HepG2 (cell line): ENCODE measurements around the gene EGFLAM. TPM values are rescaled to one million over a fixed set of nuclear protein-coding genes. Genes with fewer than 3 reads are reported as not detected.

ENCODE experiments used
- ATAC-seq: fragments of 200-7000 bp; cut with Tn5 transposase; 3 replicates; pipeline ENCODE4 v1.9.1; 2020; ENCODE audit warnings: mild to moderate bottlenecking, moderate library complexity
- BruUV-seq: library from RNA; stranded (reverse); fragments of 400-500 nt; replicated peaks from 2 replicates; lab custom pipeline; 2021; lab: Mats Ljungman, UMichigan
- CTCF ChIA-PET: fragments of 300-600 bp; formaldehyde crosslinking; extraction: SDS; loops from one replicate; lab custom pipeline; 2021; ENCODE audit warnings: low total read pairs, inconsistent platforms, low intra/inter-chr PET ratio; lab: Yijun Ruan, JAX
- POLR2A ChIA-PET: fragments of 350-600 bp; sonication (Branson Sonifier 250); formaldehyde crosslinking; loops from one replicate; lab custom pipeline; 2020; ENCODE audit warnings: antibody characterized with exemption, inconsistent platforms; lab: Yijun Ruan, JAX
- DNase-seq: peaks from one replicate; pipeline ENCODE4 v3.0.0-alpha.2; 2015; ENCODE audit warnings: low spot score
- FAIRE-seq: peaks from 3 replicates; lab custom pipeline; 2011; peaks lifted over from hg19 to GRCh38; lab: Jason Lieb, UNC
- H2AFZ ChIP-seq: one replicate; pipeline ENCODE4 v1.6.1; 2011; ENCODE audit warnings: low read length, inconsistent platforms
- H3K27ac ChIP-seq: fragments of 300-600 bp; 3 replicates; pipeline ENCODE4 v1.8.0; 2011; ENCODE audit warnings: mixed run types, mild to moderate bottlenecking, mixed read lengths, low read length, inconsistent platforms; ENCODE audit not compliant: insufficient read depth; ENCODE audit errors: extremely low read length
- H3K27me3 ChIP-seq, 2 experiments: fragments of 200-600 bp in 1 of 2; 2 replicates in 1 of 2; 3 replicates in 1 of 2; pipeline versions ENCODE4 v1.6.0 to v1.8.0; 2011; ENCODE audit warnings: low read length in 2 of 2, mild to moderate bottlenecking in 2 of 2, moderate library complexity in 2 of 2, inconsistent platforms in 1 of 2; ENCODE audit not compliant: insufficient read depth in 2 of 2, control insufficient read depth in 1 of 2
- H3K36me3 ChIP-seq, 2 experiments: fragments of 200-600 bp in 1 of 2; replicated peaks in 1 of 2; 2 replicates in 1 of 2; 3 replicates in 1 of 2; pipeline versions ENCODE4 v1.5.1 to v1.8.0; 2011; ENCODE audit warnings: low read length in 2 of 2, inconsistent platforms in 1 of 2; ENCODE audit not compliant: insufficient read depth in 2 of 2, control insufficient read depth in 1 of 2
- H3K4me1 ChIP-seq: 2 replicates; pipeline ENCODE4 v1.5.1; 2012; ENCODE audit warnings: low read length, inconsistent platforms; ENCODE audit not compliant: insufficient read depth
- H3K4me2 ChIP-seq: 2 replicates; pipeline ENCODE4 v1.6.0; 2011; ENCODE audit warnings: low read depth, low read length, inconsistent platforms
- H3K4me3 ChIP-seq, 3 experiments: fragments of 200-600 bp in 1 of 3; sonication (generic), shearing (Covaris generic) in 1 of 3; replicated peaks in 1 of 3; 2 replicates each; pipeline ENCODE4 v1.5.1; 2011 to 2016; ENCODE audit warnings: low read length in 3 of 3, inconsistent platforms in 2 of 3, low read depth in 2 of 3, mild to moderate bottlenecking in 2 of 3, control low read depth in 1 of 3, mixed read lengths in 1 of 3; ENCODE audit not compliant: insufficient read depth in 1 of 3
- H3K79me2 ChIP-seq: one replicate; pipeline ENCODE4 v1.6.1; 2011; ENCODE audit warnings: low read length, inconsistent platforms; ENCODE audit not compliant: insufficient read depth
- H3K9ac ChIP-seq: 2 replicates; pipeline ENCODE4 v1.6.0; 2011; ENCODE audit warnings: mild to moderate bottlenecking, low read depth, low read length, inconsistent platforms; ENCODE audit not compliant: insufficient read depth
- H3K9me3 ChIP-seq: 2 replicates; pipeline ENCODE4 v1.5.1; 2012; ENCODE audit warnings: mild to moderate bottlenecking, low read length
- H4K20me1 ChIP-seq: 2 replicates; pipeline ENCODE4 v1.6.0; 2011; ENCODE audit warnings: inconsistent platforms, mild to moderate bottlenecking, low read length, moderate library complexity; ENCODE audit not compliant: insufficient read depth
- JUNB ChIP-seq: sonication (generic); formaldehyde crosslinking; IDR thresholded peaks from 2 replicates; pipeline ENCODE4 v1.8.0; 2022; ENCODE audit warnings: missing genetic modification reagents, mild to moderate bottlenecking, borderline replicate concordance
- KLF11 ChIP-seq: IDR thresholded peaks from 2 replicates; pipeline ENCODE4 v1.6.1; 2016; ENCODE audit warnings: missing compliant biosample characterization
- SIX4 ChIP-seq: sonication (generic); formaldehyde crosslinking; IDR thresholded peaks from 2 replicates; pipeline ENCODE4 v1.4.0; 2020; ENCODE audit warnings: missing genetic modification reagents
- ZNF510 ChIP-seq: sonication (generic); formaldehyde crosslinking; IDR thresholded peaks from 2 replicates; pipeline ENCODE4 v1.4.0; 2020; ENCODE audit warnings: low read depth, mild to moderate bottlenecking, missing genetic modification reagents
- ZNF775 ChIP-seq: sonication (generic); formaldehyde crosslinking; IDR thresholded peaks from 2 replicates; pipeline ENCODE4 v1.4.0; 2020; ENCODE audit warnings: missing genetic modification reagents, mild to moderate bottlenecking, moderate library complexity, borderline replicate concordance
- WGBS: methylation state at CpG from one replicate; pipeline ENCODE4 v1.1.6; 2017; ENCODE audit warnings: low lambda C conversion rate; 5-methylcytosine and 5-hydroxymethylcytosine counted together
- in situ Hi-C: cut with HindIII; loops from 2 replicates; pipeline ENCODE4 v1.10.0; 2017; ENCODE audit warnings: low pct_unique_long_range_greater_than_20kb; ENCODE audit not compliant: extremely low pct_ligation_motif_present
- intact Hi-C: fragments of 100-400 bp; cut with micrococcal nuclease; formaldehyde crosslinking; loops from one replicate; pipeline ENCODE4 v1.10.0; 2022; ENCODE audit not compliant: unreplicated experiment
- polyA plus RNA-seq, 8 experiments: library from polyadenylated mRNA; depleted of rRNA in 3 of 8; stranded (reverse) in 7 of 8; unstranded in 1 of 8; fragments of >200 nt; fragmentation: Illumina TruSeq in 4 of 8; extraction: Trizol in 4 of 8; gene quantifications; 2 replicates each; pipeline versions ENCODE4 v1.2.1 to v1.2.3, GENCODE V29; 2011 to 2016; ENCODE audit warnings: low read depth in 4 of 8, missing spikeins in 1 of 8, mixed read lengths in 1 of 8; ENCODE audit not compliant: insufficient read depth in 1 of 8
- total RNA-seq, 5 experiments: library from RNA; depleted of rRNA; stranded (reverse); fragments of >200 nt; fragmentation: Illumina TruSeq; extraction: Trizol; gene quantifications; 2 replicates each; pipeline ENCODE4 v1.2.3, GENCODE V29; 2016; ENCODE audit warnings: low read depth in 1 of 5
- TF ChIP-seq, protein P1 (sequence below): sonication (generic); formaldehyde crosslinking; conservative IDR thresholded peaks from 2 replicates; pipeline ENCODE4 v1.5.0; 2020; ENCODE audit warnings: missing genetic modification reagents
- TF ChIP-seq, protein P2 (sequence below): sonication (generic); formaldehyde crosslinking; IDR thresholded peaks from 2 replicates; pipeline ENCODE4 v1.4.0; 2020; ENCODE audit warnings: missing genetic modification reagents
- TF ChIP-seq, protein P3 (sequence below): sonication (generic); formaldehyde crosslinking; IDR thresholded peaks from 2 replicates; pipeline ENCODE4 v1.5.0; 2020; ENCODE audit warnings: missing genetic modification reagents
- TF ChIP-seq, protein P4 (sequence below): sonication (generic); formaldehyde crosslinking; IDR thresholded peaks from 2 replicates; pipeline ENCODE4 v1.8.1; 2023; ENCODE audit warnings: mild to moderate bottlenecking, missing genetic modification reagents
- TF ChIP-seq, protein P5 (sequence below): sonication (generic); formaldehyde crosslinking; IDR thresholded peaks from 2 replicates; pipeline ENCODE4 v1.5.0; 2020; ENCODE audit warnings: mild to moderate bottlenecking, missing genetic modification reagents, borderline replicate concordance
- TF ChIP-seq, protein P6 (sequence below): IDR thresholded peaks from 2 replicates; pipeline ENCODE4 v1.6.1; 2016; ENCODE audit warnings: control low read depth

The EGFLAM gene
- total and polyA plus RNA-seq, 2 of the 13 experiments (the other 11 are each of a cell fraction or from before 2014, with no cell fraction given) = not detected

DNA sequence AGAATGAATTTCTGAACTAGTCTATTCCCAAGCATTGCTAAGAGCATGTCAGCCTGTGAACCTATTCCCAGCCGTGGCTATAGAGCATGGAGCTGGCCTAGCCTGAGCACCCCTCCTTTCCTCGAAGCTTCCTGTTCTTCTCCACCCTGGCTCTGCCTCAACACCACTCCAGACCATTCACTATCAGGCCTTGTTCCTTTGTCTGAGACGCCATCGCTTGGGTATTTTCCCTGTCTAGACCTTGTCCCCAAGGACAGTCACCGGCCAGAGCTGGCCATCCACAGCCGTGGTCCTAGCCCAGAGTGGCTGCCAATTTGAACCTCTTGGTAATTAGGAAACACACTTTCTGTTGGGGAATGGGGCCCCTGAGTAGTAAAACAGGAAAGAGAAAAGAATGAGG lies 192.3 kb downstream of the EGFLAM start:
- FAIRE-seq (no peak), DNase-seq (no peak), ATAC-seq (no peak)
- peaks cover 3 to 38% of the 10 kb centered on the region in 2 experiments; a peak in 3 of 5 replicates for H3K27me3 ChIP-seq
- 49% methylated on average over 6 of the region's 6 CpGs for WGBS
- no peak overlapping the region for H2AFZ ChIP-seq
- no peaks in the 10 kb centered on the region for H3K9me3 ChIP-seq
- intact Hi-C loops (no loop called here), in situ Hi-C loops (no loop called here)
- no peak overlapping the region for H3K4me3 ChIP-seq
- no peaks in the 10 kb centered on the region for H3K79me2 ChIP-seq
- no peak overlapping the region for H3K27ac ChIP-seq
- BruUV-seq = no TSS peak
- ChIA-PET POLR2A (no interaction called here), CTCF (no interaction called here)
- H3K4me2 ChIP-seq = no peak overlapping the region
- no peaks in the 10 kb centered on the region for H3K36me3 ChIP-seq
- no peaks in the 10 kb centered on the region for H4K20me1 ChIP-seq
- no peak overlapping the region for H3K9ac ChIP-seq
- H3K4me1 ChIP-seq = no peaks in the 10 kb centered on the region
- TF ChIP-seq, protein P1, sequence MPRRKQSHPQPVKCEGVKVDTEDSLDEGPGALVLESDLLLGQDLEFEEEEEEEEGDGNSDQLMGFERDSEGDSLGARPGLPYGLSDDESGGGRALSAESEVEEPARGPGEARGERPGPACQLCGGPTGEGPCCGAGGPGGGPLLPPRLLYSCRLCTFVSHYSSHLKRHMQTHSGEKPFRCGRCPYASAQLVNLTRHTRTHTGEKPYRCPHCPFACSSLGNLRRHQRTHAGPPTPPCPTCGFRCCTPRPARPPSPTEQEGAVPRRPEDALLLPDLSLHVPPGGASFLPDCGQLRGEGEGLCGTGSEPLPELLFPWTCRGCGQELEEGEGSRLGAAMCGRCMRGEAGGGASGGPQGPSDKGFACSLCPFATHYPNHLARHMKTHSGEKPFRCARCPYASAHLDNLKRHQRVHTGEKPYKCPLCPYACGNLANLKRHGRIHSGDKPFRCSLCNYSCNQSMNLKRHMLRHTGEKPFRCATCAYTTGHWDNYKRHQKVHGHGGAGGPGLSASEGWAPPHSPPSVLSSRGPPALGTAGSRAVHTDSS (CRISPR knock-in tag) = no peak
- TF ChIP-seq, protein P2, sequence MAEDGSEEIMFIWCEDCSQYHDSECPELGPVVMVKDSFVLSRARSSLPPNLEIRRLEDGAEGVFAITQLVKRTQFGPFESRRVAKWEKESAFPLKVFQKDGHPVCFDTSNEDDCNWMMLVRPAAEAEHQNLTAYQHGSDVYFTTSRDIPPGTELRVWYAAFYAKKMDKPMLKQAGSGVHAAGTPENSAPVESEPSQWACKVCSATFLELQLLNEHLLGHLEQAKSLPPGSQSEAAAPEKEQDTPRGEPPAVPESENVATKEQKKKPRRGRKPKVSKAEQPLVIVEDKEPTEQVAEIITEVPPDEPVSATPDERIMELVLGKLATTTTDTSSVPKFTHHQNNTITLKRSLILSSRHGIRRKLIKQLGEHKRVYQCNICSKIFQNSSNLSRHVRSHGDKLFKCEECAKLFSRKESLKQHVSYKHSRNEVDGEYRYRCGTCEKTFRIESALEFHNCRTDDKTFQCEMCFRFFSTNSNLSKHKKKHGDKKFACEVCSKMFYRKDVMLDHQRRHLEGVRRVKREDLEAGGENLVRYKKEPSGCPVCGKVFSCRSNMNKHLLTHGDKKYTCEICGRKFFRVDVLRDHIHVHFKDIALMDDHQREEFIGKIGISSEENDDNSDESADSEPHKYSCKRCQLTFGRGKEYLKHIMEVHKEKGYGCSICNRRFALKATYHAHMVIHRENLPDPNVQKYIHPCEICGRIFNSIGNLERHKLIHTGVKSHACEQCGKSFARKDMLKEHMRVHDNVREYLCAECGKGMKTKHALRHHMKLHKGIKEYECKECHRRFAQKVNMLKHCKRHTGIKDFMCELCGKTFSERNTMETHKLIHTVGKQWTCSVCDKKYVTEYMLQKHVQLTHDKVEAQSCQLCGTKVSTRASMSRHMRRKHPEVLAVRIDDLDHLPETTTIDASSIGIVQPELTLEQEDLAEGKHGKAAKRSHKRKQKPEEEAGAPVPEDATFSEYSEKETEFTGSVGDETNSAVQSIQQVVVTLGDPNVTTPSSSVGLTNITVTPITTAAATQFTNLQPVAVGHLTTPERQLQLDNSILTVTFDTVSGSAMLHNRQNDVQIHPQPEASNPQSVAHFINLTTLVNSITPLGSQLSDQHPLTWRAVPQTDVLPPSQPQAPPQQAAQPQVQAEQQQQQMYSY (CRISPR knock-in tag) = no peak
- TF ChIP-seq, protein P3, sequence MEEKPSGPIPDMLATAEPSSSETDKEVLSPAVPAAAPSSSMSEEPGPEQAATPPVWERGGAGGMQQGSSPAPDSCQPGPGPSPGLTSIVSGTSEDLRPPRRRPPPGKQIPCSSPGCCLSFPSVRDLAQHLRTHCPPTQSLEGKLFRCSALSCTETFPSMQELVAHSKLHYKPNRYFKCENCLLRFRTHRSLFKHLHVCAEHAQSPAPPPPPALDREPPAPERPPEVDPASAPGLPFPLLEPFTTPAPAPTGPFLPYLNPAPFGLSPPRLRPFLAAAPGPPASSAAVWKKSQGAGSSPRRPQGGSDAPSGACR (CRISPR knock-in tag) = no peak
- TF ChIP-seq, protein P4, sequence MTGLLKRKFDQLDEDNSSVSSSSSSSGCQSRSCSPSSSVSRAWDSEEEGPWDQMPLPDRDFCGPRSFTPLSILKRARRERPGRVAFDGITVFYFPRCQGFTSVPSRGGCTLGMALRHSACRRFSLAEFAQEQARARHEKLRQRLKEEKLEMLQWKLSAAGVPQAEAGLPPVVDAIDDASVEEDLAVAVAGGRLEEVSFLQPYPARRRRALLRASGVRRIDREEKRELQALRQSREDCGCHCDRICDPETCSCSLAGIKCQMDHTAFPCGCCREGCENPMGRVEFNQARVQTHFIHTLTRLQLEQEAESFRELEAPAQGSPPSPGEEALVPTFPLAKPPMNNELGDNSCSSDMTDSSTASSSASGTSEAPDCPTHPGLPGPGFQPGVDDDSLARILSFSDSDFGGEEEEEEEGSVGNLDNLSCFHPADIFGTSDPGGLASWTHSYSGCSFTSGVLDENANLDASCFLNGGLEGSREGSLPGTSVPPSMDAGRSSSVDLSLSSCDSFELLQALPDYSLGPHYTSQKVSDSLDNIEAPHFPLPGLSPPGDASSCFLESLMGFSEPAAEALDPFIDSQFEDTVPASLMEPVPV (CRISPR knock-in tag) = no peak
- TF ChIP-seq JUNB (CRISPR knock-in tag) = no peak
- TF ChIP-seq, protein P5, sequence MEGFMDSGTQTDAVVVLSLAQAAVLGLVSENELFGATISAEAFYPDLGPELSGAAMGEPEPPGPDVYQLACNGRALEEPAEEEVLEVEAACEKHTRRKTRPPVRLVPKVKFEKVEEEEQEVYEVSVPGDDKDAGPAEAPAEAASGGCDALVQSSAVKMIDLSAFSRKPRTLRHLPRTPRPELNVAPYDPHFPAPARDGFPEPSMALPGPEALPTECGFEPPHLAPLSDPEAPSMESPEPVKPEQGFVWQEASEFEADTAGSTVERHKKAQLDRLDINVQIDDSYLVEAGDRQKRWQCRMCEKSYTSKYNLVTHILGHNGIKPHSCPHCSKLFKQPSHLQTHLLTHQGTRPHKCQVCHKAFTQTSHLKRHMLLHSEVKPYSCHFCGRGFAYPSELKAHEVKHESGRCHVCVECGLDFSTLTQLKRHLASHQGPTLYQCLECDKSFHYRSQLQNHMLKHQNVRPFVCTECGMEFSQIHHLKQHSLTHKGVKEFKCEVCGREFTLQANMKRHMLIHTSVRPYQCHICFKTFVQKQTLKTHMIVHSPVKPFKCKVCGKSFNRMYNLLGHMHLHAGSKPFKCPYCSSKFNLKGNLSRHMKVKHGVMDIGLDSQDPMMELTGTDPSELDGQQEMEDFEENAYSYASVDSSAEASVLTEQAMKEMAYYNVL (CRISPR knock-in tag) = no peak
- no peak for TF ChIP-seq ZNF510 (CRISPR knock-in tag)
- TF ChIP-seq, protein P6, sequence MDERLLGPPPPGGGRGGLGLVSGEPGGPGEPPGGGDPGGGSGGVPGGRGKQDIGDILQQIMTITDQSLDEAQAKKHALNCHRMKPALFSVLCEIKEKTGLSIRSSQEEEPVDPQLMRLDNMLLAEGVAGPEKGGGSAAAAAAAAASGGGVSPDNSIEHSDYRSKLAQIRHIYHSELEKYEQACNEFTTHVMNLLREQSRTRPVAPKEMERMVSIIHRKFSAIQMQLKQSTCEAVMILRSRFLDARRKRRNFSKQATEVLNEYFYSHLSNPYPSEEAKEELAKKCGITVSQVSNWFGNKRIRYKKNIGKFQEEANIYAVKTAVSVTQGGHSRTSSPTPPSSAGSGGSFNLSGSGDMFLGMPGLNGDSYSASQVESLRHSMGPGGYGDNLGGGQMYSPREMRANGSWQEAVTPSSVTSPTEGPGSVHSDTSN = no peak
- no peak for TF ChIP-seq SIX4 (CRISPR knock-in tag)
- TF ChIP-seq ZNF775 (CRISPR knock-in tag) = no peak
- TF ChIP-seq KLF11 (CRISPR knock-in tag) = no peak
